Retinal pigment epithelial cell (primary cell): ENCODE results near the gene DNAH14.
"Not testable (repeated sequence)": the region's sequence is repeated elsewhere in the genome, so short reads cannot be mapped to it uniquely, and the experiment has no call there.

Source experiments
- DNase-seq: peaks from one replicate; pipeline ENCODE4 v3.0.0-alpha.2; 2010; ENCODE audit warnings: low read depth
- H3K4me3 ChIP-seq: 2 replicates; pipeline ENCODE4 v1.5.1; 2011; ENCODE audit warnings: mild to moderate bottlenecking, low read length, control low read depth, moderate library complexity
- TF ChIP-seq, protein P1 (sequence below): conservative IDR thresholded peaks from 2 replicates; pipeline ENCODE4 v1.5.1; 2011; ENCODE audit warnings: low read depth, low read length, control low read depth, inconsistent platforms

DNAH14 gene

DNA sequence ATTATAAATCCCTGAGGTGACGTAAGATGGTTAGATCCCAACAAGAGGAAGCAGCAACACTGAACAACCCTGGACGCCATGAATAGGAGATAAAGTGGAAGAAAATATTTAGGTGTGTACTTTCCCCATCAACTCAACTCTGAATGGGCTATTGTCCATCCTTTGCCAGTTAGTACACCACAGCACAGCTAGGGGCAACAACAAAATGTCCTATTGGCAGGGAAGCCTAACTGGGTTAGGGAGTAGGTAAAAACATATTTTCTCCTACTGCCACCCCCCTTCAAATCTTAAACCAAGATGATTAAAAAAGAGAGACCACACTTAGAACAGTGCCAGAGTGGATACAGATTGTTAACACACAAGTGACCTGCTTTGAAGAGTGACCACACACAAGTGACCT is 278.3 kb downstream of the DNAH14 start:
- TF ChIP-seq, protein P1, sequence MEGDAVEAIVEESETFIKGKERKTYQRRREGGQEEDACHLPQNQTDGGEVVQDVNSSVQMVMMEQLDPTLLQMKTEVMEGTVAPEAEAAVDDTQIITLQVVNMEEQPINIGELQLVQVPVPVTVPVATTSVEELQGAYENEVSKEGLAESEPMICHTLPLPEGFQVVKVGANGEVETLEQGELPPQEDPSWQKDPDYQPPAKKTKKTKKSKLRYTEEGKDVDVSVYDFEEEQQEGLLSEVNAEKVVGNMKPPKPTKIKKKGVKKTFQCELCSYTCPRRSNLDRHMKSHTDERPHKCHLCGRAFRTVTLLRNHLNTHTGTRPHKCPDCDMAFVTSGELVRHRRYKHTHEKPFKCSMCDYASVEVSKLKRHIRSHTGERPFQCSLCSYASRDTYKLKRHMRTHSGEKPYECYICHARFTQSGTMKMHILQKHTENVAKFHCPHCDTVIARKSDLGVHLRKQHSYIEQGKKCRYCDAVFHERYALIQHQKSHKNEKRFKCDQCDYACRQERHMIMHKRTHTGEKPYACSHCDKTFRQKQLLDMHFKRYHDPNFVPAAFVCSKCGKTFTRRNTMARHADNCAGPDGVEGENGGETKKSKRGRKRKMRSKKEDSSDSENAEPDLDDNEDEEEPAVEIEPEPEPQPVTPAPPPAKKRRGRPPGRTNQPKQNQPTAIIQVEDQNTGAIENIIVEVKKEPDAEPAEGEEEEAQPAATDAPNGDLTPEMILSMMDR: no peak
- no peak overlapping the region for H3K4me3 ChIP-seq
- DNase-seq: no peak

DNA sequence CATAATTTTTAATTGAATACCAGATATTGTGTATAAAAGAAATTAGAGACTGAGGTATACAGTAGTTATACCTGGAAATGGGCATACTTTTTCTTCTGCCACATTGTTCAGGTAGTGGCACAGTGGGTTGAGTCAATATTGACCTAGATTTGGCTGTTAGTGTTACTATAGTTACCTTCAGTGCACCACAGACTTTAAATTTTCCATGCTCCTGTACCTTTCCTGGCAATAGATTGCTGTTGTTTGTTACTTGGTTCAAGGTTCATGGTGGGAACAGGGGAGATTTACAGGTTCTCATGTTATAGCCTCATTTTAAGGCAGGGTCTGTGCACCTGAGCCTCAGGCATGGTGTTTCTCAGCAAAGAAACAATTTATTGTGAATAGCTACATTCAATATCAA is 279.7 kb downstream of the DNAH14 start:
- TF ChIP-seq, protein P1: no peak
- H3K4me3 ChIP-seq: no peak overlapping the region
- no peak for DNase-seq

DNA sequence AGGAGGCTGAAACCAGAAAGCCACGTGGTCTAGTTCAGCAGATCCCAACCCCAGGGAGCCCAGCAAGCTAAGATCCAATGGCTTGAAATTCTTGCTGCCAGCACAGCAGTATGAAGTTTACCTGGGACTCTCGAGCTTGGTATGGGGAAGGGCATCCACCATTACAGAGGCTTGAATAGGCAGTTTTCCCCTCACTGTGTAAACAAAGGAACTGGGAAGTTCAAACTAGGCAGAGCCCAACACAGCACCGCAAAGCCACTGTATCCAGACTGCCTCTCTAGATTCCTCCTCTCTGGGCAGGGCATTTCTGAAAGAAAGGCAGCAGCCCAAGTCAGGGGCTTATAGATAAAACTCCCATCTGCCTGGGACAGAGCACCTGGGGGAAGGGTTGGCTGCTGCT is 280.7 kb downstream of the DNAH14 start:
- not testable (repeated sequence) for DNase-seq, H3K4me3 ChIP-seq

DNA sequence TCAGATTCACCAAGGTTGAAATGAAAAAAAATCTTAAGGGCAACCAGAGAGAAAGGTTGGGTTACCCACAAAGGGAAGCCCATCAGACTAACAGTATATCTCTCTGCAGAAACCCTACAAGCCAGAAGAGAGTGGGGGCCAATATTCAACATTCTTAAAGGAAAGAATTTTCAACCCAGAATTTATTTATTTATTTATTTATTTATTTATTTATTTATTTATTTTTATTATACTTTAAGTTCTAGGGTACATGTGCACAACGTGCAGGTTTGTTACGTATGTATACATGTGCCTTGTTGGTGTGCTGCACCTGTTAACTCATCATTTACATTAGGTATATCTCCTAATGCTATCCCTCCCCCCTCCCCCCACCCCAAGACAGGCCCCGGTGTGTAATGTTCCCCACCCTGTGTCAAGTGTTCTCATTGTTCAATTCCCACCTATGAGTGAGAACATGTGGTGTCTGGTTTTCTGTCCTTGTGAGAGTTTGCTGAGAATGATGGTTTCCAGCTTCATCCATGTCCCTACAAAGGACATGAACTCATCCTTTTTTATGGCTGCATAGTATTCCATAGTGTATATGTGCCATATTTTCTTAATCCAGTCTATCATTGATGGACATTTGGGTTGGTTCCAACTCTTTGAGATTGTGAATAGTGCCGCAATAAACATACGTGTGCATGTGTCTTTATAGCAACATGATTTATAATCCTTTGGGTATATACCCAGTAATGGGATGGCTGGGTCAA is 282.4 kb downstream of the DNAH14 start:
- DNase-seq, H3K4me3 ChIP-seq: not testable (repeated sequence)

DNA sequence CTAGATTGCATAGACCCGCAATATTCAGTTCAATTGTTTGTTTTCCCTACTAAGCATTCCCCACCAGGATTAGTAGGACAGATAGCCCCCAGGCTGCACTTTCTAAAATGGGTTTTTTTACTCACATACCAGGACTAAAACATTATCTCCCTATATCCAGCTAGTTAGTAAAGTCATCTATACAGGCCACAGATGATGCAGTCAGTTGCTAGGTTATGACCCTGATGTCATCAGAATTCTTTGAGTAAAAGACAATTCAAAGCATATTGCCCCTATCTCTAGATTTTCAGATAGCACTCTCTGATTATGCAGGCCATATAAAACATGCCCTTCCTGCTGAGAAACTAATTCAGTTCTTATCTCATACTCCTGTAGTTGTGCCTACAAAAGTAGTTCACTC is 294.8 kb downstream of the DNAH14 start:
- TF ChIP-seq, protein P1: no peak
- no peak for DNase-seq
- no peak overlapping the region for H3K4me3 ChIP-seq

DNA sequence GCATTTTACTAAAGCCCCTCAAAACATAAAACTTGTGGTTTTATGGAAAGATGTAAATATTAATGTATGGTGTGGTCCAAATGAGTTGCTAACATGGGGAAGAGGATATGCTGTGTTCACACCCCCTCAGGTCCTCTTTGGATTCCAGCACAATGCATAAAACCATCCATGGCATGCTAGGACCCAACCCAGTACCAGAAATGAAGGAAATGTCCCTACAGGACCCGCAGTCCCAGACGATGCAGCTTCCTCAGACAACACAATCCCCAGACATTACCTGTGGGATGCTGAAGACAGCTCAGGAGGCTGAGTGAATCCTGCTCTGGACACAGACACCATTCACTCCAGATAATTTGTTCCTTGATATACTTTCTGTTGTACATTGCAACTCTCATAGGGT is 296.2 kb downstream of the DNAH14 start:
- TF ChIP-seq, protein P1: no peak
- DNase-seq: no peak
- H3K4me3 ChIP-seq: no peak overlapping the region

DNA sequence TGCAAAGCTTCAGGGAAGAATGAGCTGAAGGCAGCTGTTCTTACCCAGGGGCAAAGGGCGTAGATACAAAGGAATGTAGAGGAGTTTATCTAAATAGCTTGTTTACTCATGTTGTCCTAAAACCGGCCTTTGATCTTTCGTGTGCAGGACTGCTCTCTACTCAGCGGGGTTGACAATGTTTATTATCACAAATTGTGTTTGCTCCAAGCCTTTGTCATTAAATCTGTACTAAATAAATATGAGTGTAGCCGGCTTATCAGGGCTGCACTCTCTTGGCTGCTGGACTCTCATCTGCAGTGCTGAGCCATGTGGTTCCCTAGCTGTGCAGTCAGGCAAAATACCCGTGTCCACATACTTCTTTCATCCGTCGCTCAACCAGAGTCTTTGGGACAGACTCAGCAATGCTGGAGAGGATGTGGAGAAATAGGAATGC is 299.4 kb downstream of the DNAH14 start:
- TF ChIP-seq, protein P1: no peak
- H3K4me3 ChIP-seq: no peak overlapping the region
- no peak for DNase-seq

DNA sequence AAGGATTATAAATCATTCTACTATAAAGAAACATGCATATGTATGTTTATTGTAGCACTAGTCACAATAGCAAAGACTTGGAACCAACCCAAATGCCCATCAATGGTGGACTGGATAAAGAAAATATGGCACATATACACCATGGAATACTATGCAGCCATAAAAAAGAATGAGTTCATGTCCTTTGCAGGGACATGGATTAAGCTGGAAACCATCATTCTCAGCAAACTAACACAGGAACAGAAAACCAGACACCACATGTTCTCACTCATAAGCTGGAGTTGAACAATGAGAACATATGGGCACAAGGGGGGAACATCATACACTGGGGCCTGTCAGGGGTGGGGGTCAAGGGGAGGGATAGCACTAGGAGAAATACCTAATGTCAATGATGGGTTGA is 300.0 kb downstream of the DNAH14 start:
- DNase-seq, H3K4me3 ChIP-seq: not testable (repeated sequence)

DNA sequence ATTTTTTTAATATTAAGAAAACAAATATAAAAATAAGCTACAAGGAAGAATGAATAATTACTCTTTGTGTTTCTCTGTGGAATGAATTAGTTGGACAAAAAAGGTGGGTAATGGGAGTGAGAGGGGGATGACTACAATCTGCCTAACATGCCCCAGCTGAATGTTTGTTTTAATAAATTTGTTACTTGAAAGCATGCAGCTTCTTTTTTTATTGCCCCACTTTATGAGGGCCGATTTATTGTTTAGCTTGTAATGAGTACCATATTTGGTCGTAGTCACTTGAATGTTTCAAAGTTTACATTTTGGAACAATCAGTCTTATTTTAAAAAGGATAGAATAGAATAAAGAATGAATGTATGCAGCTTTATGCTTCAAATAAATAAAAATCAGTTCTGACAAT is 301.0 kb downstream of the DNAH14 start:
- no peak for DNase-seq
- H3K4me3 ChIP-seq: no peak overlapping the region
- TF ChIP-seq, protein P1: no peak

DNA sequence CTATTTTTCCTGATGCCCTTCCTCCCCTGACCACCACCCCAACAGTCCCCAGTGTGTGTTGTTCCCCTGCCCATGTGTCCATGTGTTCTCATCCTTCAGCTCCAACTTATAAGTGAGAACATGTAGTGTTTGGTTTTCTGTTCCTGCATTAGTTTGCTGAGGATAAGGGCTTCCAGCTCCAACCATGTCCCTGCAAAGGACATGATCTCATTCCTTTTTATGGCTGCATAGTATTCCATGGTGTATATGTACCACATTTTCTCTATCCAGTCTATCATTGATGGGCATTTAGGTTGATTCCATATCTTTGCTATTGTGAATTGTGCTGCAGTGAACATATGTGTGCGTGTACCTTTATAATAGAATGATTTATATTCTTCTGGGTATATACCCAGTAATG is 303.5 kb downstream of the DNAH14 start:
- DNase-seq, H3K4me3 ChIP-seq: not testable (repeated sequence)
